GM12801 (cell line): Measurements from ENCODE around the gene SBF2.

ENCODE experiments used
- CTCF ChIP-seq: IDR thresholded peaks from one replicate; pipeline ENCODE4 v1.5.1; 2011; ENCODE audit warnings: control low read depth; ENCODE audit not compliant: insufficient read length; ENCODE audit errors: extremely low read depth

The SBF2 gene

GRCh38 chr11:10327254-10327653 is 33.2 kb upstream of the SBF2 start:
- TF ChIP-seq CTCF, result no peak

- no peak for TF ChIP-seq CTCF
These were observed 32.3 kb upstream of the SBF2 start for GRCh38 chr11:10326012-10326964.

- no peak for TF ChIP-seq CTCF
These were observed 31.4 kb upstream of the SBF2 start for GRCh38 chr11:10325277-10326011.

- no peak for TF ChIP-seq CTCF
These were observed 30.5 kb upstream of the SBF2 start for GRCh38 chr11:10324474-10324873.

GRCh38 chr11:10323793-10324170 is 29.8 kb upstream of the SBF2 start:
- TF ChIP-seq CTCF, result no peak

GRCh38 chr11:10322830-10323792 is 29.1 kb upstream of the SBF2 start:
- no peak for TF ChIP-seq CTCF
